ENCODE measurements around the gene COBLL1.
"Not testable (repeated sequence)": the region's sequence is repeated elsewhere in the genome, so short reads cannot be mapped to it uniquely, and the experiment has no call there.

Gene COBLL1

DNA sequence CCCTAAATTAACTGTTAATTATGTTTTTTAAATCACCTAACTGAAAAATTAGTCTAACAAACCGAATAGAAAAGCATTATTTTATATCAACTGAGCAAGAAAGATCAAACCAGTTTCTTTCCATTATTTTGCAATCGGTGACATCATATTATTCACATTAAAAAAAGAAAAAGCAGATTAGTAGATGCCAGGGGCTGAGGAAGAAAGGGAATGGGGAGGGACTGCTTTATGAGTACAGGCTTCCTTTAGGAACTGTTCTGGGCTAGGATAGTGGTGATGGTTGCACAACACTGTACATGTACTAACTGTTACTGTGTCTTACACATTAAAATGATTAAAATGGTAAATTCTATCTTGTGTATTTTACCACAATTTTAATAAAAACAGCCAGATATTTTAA is 59.3 kb downstream of the COBLL1 start:
- DNase-seq (ENCODE audit: low spot score): no peak

DNA sequence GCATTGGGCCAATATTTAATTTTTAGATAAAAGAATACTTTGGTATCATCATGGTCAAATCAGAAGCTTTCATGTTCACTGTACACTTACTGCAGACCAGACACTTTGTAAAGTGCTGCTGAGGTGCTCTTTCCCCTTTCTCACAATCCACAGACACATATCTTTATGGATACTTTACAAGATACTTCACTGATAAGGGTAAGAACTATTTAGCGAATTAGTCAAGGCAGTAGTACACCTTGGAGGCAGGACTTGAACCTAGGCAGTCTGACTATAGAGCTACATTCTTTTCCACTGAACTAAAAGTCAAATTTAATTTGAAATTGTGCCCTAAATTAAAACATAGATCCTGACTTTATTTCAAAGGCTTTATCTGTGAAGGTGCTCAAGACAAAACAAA is 60.2 kb downstream of the COBLL1 start:
- DNase-seq (ENCODE audit: low spot score): no peak

DNA sequence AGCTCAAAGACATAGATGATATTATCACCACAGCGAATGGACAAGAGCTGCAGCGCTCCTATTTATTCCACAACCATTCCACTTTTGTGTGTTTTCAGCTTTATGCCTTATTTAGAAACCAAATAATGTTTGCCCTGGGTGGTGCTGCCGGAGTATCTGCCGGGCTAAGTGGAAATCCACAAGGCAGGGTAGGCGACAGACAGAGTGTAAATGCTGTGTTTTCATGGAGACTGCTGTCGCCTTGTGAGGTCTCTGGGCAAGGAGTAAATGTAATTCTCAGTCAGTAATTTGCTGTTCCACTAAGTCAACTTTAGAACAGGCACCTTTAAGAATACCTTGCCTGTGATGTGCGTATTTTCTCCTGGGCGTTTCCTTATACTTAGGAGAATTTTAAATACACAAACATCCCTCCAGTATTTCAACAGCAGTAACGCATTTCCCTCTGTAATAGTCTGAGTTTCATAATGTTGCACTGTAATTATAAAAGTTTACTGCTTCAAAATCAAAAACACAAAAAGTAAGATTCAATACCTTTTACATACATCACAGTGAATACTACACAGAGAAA is 60.9 kb downstream of the COBLL1 start:
- DNase-seq (ENCODE audit: low spot score): no peak

DNA sequence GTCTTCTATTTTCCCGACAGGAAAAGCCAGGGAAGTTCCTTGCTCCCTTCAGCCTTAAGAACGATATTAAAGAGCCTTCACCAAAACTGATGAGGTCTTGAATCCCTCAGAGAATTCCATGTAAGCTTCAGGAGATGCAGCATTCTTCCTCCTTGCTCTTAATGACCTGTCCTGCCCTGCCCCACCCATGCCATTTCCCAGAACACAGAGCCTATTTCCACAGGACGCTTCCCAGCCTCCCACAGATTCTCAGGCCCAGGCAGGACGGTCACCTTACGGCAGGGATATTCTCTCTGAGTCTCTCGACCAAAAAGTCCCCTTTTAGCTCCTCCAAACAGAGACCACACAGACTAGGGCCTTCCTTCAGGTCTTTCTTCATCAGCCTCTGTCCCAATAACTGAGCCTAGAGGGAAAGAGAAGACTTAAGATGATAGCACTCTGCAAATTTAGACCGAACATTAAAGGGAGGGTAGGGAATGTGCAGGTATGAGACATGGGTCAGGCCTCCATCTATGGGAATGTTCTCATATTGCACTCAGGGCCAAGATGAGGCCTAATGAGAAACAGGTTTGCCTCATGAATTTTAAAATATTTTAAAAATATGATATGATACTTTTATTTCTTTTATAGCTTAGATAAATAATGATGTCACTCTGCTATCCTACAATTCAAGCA is 62.1 kb downstream of the COBLL1 start:
- no peak for DNase-seq (ENCODE audit: low spot score)

DNA sequence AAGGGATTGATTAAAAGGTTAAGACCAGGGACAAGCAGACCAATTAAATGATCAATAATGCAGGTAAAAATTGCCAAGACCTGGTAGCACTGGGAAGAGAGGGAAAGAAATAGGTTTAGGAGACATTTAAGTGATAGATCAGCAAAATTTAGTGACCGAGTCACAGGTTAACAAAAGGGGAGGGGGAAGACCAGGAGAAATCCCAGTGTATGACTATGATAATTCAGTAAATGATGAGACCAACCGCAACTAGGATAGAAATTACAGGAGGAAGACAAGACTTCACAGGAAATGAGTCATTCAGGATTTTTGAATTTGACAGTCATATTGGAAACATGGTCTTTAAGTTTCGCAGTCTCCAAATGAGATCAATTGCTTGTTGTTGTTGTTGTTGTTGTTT is 62.9 kb downstream of the COBLL1 start:
- no peak for DNase-seq (ENCODE audit: low spot score)

DNA sequence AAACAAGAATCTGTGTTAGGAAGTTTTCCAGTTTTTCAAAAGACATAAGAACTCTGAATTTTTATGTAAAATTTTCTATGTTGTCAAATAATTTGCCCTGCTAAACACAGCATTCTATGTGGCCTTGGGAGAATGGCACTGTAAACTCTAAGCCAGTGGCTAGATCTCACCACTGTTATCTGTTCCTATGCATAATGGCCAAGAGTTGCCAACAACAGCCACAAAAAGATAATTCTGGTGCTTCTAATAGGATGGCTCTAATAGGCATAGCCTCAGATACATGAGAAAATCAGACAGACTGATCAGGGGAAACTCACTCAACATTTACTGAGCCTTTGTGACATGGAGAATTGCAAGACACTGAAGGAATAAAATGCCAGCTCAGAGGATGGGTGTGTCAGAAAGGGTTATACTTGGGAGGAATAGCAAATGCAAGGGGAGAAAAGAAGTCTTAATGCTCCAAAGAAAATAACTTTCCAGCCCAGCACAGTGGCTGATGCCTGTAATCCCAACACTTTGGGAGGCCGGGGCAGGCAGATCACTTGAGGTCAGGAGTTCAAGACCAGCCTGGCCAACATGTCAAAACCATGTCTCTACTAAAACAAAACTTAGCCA is 63.7 kb downstream of the COBLL1 start:
- no peak for DNase-seq (ENCODE audit: low spot score)

DNA sequence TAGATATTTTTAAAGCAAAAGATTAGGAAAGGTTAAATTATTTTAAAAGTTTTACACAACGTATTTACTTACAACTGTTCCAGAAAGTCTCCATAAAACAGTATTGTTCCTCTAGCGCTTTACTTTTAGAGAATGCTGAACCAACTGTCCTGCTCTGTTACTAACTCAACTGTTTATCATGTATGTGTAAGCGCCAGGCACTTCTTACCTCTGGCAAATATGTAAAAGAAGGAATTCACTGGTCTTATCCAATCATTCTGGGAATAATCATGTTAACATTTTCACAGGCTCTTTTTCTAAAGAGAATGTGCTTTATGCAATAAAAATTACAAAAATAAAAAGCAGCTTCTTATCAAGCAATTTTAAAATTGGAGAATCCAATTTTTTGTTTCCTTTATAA is 68.0 kb downstream of the COBLL1 start:
- DNase-seq (ENCODE audit: low spot score): no peak

DNA sequence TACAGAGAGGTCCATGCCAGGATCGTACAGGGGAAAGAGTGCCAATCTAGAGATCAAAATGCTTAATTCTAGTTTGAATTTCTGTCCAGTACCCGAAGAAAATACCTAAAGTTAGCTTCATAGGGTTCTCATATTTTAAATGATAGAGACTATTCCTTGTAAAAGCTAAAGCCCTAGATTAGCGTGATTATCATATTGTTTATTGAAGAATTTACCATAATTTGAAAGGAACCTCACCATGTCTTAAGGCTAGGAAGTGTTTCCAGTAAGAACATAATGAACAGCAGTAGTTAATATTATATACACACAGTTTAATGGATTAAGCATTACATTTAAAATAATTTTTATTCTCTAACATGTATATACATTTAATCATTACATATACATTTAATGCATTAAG is 68.5 kb downstream of the COBLL1 start:
- DNase-seq (ENCODE audit: low spot score): no peak

DNA sequence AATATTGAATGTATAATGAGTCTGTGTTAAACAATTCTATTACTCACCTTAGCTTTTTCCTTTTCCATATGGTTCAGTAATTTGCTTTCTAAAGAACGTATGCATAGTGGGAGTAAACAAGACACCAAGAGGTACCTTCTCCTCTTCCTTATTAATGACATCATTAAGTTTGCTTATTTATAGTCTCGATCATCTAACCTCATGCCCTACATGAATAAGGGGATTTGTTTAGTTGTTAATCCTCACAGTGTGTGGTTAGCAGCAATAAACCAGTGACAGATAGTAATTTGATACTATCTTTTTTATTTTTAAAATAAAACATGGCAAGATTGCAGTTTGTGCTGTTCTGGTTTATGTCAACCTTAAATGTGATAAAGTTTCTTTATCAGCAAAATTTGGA is 69.7 kb downstream of the COBLL1 start:
- no peak for DNase-seq (ENCODE audit: low spot score)

DNA sequence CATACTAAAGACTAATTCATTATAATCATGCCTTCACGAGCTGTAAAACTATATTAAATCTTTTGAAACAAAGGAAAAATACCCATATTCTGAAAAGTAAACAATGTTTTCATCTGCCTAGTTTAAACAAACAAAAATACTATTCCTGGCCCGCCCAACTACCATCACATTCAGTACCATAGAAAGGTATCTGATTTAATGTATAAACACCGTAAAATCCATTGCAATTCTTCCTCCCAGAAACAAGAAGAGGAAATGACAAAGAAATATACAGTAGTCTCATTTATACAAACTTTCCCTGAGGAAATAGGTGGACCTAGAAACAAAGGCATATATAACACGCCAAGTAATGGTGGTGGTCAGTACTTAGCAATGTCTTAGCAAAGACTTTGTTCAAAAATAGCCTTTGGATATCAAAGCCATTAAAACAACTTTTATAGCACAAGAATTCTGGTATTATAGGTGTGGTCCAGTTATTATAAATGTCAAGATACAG is 71.2 kb downstream of the COBLL1 start:
- DNase-seq (ENCODE audit: low spot score): no peak

DNA sequence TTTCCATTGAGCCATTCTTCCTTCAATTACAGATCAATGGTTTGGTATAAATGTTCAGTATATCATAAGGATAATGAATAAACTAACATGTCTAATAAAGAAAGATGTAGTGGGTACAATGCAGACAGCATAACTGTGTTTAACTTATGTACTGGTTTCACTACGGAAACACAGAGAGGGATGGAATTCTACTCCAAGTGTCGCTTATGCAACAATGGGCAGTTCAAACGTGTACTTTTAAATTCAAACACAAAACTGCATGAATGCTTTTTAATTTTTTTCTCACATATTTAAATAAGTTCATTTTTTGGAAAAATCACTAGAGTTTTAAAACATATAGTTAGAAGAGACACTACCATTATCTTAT is 74.7 kb downstream of the COBLL1 start:
- DNase-seq (ENCODE audit: low spot score): no peak

DNA sequence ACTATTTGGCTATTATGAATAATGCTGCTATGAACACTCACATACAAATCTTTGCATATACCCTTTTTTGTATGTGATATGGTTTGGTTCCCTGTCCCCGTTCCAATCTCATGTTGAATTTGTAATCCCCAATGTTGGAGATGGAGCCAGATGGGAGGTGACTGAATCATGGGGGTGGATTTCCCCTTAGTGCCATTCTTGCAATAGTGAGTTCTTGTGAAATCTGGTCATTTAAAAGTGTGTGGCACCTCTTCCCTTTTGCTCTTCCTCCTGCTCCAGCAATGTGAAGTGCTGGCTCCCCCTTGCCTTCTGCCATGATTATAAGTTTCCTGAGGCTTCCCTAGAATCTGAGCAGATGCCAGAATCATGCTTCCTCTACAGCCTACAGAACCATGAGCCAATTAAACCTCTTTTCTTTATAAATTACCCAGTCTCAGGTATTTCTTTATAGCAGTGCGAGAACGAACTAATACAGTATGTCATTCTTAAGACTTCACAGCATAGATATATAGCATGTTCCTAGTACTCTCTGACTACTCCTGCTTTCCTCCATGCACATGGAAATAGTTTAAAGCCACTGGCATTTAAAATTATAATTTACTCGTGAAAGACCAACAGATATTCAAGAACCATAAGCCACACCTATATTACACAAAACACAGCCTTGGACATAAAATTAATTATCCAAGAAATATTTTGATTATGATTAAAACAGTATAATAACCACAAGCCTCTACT is 75.2 kb downstream of the COBLL1 start:
- no peak for DNase-seq (ENCODE audit: low spot score)

DNA sequence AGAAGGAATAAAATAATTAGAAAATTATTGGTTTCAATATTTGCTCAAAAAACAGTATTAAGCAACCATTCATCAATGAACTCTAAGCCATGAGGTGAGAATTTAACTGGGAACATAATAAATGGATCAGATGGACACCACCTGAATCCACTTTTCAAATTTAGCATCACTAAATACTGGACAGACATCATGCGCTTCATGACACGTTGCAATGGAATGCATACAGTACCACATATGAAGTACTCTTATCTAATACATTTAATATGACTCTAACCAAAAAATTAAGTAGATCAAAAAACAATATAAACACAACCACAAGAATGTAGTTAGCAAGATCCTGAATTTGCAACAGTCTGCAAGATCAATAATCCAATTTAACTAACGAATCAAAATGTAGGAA is 76.6 kb downstream of the COBLL1 start:
- DNase-seq (ENCODE audit: low spot score): no peak

DNA sequence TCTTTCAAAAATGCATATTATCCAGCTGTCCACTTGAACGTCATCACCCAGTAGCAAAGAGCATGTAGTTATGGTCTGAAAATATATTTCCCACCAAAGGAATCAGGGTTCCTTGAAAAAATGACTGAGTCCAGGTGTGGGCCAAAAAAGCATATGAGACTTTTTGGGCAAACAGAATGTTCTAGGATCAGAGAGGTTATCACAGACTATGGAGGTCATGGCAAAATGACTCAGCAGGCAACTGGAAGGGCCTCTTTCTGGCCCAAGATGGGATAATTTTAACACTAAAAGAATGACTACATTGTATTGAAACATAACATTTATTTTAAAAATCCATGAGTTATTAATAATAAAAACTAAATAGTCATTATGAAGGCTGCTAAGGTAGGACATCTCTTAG is 77.1 kb downstream of the COBLL1 start:
- no peak for DNase-seq (ENCODE audit: low spot score)

DNA sequence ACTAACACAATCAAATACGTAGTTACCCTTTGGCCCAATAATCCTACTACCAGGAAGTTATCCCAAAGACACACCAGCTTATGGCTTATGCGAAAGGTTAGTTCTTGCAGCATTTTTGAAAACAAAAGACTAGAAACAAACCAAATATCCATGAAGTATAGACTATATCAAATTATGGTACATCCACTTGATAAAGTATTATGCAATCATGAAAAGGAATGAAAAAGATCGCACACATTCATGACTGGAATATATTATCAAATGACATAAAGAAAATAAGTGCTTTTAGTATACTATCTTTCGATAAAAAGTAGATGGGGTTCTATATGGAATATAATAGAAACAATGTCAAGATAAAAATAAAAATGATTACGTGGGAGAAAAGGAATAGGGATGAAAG is 78.2 kb downstream of the COBLL1 start:
- DNase-seq (ENCODE audit: low spot score): no peak

DNA sequence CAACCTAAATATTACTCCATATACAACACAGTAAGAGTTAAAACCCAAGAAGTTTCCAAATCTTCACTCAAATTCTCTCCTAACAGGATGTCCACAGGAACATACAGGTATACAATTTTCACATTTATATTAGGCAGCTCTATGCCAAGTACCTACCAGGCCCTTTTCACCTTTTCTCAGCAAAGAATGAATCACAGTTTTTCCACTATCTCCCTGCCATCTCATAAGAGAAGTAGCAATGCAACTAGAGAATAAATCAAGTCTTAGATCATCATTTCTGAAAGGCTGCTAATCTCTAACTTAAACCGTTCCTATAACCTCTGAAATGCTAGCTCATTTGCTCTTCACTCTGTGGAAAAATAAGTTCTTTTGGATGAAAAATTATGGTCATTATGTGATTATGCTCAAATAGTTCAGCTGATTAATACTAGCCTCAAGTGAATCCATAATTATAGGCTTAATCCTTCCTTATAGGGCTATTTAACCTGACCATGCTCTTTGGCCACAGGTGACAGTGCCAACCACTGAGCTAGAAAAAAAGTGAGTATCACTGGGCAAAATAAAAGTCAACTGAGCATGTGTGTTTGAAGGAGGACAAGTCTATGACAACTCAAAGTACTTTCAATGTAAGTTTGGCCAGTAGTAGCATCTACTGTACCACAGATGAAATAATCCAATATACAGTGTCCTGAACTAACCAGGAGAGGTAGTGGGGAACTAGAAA is 79.7 kb downstream of the COBLL1 start:
- DNase-seq (ENCODE audit: low spot score): no peak

DNA sequence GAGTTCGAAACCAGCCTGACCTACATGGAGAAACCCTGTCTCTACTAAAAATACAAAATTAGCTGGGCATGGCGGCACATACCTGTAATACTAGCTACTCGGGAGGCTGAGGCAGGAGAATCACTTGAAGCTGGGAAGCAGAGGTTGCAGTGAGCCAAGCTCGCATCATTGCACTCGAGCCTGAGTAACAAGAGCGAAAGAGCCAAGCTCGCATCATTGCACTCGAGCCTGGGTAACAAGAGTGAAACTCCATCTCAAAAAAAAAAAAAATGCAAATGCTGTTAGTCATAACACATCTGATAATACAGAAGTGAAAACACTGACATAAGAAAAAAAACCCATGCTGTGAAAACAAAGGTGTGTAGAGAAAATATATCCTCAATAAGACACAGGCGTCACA is 80.4 kb downstream of the COBLL1 start:
- DNase-seq (ENCODE audit: low spot score): not testable (repeated sequence)

DNA sequence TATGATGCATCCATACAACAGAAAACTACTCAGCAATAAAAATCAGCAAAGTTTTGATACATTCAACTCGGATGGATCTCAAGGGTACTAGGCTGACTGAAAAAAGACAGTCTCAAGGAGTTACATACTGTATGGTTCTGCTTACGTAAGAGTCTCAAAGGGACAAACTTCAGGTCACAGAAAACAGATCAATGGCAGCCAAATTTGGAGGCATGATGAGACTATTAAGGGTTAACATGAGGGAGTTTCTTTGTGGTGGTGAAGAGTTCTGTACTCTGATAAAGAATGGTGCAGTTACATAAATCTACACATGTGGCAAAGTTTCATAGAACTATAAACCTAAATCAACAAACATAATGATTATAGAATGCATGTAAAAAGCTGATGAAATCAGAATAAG is 81.4 kb downstream of the COBLL1 start:
- no peak for DNase-seq (ENCODE audit: low spot score)

DNA sequence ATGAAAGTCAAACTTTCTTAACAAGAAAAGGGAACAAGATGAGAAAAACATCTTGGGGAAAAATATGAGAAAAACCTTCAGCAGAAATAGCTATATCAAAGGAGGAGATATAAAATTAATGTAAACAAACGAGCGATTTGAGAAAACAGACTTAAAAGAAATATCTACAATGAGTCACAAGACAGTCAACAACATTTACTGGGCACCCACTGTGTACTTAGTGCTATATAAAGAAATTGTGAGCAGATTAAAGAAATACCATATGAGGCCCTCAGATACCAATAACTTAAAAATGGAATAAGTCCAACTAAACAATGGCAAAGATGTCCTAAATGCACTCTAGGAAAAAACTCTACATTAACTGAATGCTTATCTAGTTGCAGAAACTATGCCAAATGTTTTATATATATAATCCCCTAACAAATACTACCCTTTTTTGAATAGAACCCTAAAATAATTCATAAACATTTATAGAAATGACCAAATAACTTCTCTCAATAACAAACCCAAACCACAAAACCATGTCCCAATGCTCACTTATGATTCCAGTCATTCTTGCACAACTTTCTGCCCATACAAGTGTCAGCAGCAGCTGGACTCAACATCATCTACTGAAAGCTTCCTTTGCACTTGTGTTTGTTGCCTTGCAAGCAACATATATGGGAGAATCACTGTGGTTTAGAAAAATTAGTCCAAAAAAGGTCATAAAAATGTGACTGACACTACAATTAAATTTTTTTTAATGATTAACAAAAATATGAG is 83.5 kb downstream of the COBLL1 start:
- no peak for DNase-seq (ENCODE audit: low spot score)

DNA sequence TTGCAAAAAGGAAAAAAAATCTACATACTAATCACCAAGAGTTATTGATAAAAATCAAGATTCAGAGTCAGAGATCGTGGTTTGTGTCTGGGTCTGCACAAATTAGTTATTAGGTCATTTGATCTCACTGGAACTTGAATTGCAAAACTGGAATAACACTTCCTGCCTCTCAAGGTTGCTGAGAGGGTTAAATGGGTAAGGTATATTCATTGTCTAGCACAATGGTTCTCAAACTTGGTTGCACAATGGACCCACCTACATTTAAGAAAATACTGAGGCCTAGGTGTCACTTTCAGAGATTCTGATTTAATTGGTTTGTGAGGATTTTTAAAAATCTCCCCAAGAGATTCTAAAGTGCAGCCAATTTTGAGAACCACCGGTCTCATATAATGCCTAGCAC is 84.8 kb downstream of the COBLL1 start:
- no peak for DNase-seq (ENCODE audit: low spot score)

DNA sequence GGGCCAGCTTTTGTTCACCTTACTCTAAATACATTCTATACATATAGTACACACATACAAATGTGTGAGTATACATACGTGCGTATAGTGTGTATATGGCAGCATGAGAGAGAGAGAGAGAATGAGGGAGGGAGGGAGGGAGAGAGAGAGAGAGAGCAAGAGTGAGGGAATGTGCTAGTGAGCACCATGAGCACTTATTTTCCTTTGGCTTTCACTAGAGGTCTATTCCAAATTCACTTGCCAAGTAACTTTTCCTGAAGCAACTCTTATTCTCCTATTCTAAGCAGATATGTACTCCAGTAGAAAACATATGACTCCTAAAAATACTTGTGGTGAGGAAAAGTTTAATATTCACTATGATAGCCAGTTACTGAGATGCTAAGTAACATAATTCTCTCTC is 85.7 kb downstream of the COBLL1 start:
- DNase-seq (ENCODE audit: low spot score): no peak
